ENCODE measurements around the gene LMO1.
A peak's percentile ranks its signal among the peaks of the same experiment; 100 is the strongest.

The LMO1 gene

DNA sequence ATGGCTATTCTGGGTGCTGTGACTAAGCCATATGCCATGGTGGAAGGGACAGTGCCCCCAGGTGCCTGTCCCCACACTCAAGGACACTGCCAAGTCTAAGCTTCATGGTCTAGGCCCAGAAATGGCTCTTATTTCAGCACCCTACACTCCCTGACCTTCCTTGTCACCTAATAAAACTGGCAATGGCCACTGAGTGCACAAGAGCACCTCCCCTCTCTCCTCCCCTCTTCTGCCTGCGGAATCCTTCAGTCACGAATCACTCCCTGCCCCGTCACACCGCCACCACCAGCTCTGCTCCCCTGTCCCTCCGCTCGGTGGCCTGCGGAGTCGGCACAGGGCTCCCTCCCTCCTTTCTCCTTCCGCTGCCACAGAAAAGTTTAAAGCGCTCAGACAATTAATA is 19.0 kb upstream of the LMO1 start:
- peaks cover 27% of the 10 kb centered on the region for H3K4me1 Mint-ChIP-seq
- no peak overlapping the region for H3K4me3 Mint-ChIP-seq
- no peak overlapping the region for H3K27ac Mint-ChIP-seq
- TF ChIP-seq, protein P1, sequence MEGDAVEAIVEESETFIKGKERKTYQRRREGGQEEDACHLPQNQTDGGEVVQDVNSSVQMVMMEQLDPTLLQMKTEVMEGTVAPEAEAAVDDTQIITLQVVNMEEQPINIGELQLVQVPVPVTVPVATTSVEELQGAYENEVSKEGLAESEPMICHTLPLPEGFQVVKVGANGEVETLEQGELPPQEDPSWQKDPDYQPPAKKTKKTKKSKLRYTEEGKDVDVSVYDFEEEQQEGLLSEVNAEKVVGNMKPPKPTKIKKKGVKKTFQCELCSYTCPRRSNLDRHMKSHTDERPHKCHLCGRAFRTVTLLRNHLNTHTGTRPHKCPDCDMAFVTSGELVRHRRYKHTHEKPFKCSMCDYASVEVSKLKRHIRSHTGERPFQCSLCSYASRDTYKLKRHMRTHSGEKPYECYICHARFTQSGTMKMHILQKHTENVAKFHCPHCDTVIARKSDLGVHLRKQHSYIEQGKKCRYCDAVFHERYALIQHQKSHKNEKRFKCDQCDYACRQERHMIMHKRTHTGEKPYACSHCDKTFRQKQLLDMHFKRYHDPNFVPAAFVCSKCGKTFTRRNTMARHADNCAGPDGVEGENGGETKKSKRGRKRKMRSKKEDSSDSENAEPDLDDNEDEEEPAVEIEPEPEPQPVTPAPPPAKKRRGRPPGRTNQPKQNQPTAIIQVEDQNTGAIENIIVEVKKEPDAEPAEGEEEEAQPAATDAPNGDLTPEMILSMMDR (IDR thresholded peaks at IDR 0.05): no peak
- DNase-seq: peak; percentile 56
- peaks cover 14% of the 10 kb centered on the region for H3K9me3 Mint-ChIP-seq
- peaks cover 21% of the 10 kb centered on the region for H3K27me3 Mint-ChIP-seq (ENCODE audit: low read depth, poor library complexity)
- H3K36me3 Mint-ChIP-seq (ENCODE audit: low read depth): no peaks in the 10 kb centered on the region

DNA sequence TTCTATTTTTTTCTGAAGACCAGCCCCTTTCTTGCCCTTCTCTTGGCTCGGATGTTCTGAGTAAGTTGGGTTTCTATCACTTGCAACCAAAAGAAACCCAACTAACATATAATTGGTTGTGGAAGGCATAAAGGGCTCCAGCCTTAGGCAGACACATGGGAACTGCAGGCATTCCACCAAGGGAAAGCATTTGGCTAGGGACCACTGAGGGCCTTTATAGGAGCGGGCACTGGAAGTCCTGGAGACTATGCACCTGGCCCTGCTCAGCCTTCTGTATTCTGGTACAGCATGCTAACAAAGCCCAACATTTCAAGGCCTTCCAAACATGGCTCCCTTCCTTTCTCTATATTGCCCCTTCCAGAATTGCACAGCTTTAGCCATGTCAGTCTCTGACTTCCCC is 17.6 kb upstream of the LMO1 start:
- no peak for DNase-seq
- H3K4me3 Mint-ChIP-seq: no peak overlapping the region
- no peaks in the 10 kb centered on the region for H3K36me3 Mint-ChIP-seq (ENCODE audit: low read depth)
- TF ChIP-seq, protein P1 (IDR thresholded peaks at IDR 0.05): no peak
- peaks cover 25% of the 10 kb centered on the region for H3K27me3 Mint-ChIP-seq (ENCODE audit: low read depth, poor library complexity)
- H3K4me1 Mint-ChIP-seq: peaks cover 18% of the 10 kb centered on the region
- H3K9me3 Mint-ChIP-seq: peaks cover 19% of the 10 kb centered on the region
- H3K27ac Mint-ChIP-seq: no peak overlapping the region

DNA sequence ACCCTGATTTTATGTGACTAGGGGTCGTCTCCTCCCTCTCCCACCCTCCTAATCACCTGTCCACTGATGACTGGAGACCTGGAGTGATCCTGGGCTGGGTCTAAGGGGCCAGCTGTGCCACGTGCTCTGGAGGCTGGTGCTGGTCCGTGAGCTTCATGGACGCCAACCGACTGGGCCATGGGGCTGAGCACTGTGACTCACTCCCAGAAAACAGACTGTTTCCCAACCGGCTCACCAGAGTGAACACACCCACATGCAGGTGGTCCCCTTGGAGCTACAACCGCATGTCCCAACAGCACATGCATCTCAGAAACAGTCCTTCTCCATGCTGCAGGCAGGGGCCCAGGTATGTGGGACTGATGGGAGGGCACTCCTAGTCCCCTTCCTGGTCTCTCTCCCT is 14.0 kb upstream of the LMO1 start:
- no peak overlapping the region for H3K27ac Mint-ChIP-seq
- peaks cover 35% of the 10 kb centered on the region for H3K27me3 Mint-ChIP-seq (ENCODE audit: low read depth, poor library complexity)

DNA sequence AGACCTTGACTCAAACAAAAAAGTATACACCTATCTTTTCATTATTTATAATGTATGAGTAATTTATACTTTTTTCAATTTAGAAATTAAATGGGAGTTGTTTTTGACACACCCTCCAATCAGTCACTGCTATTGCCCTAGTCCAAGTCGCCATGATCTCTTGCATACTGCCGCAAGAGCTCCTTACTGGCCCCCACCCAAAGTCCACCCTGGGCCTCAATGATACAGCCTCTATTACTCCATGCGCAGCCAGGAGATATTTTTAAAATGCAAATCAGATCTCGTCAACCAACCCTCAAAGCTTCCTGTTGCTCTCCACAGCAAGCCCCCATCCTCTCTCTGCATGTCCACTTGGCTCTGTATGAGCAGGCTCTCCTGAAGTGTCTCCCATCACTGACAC is 12.8 kb upstream of the LMO1 start:
- no peaks in the 10 kb centered on the region for H3K4me1 Mint-ChIP-seq
- H3K4me3 Mint-ChIP-seq: no peak overlapping the region
- peaks cover 47% of the 10 kb centered on the region for H3K27me3 Mint-ChIP-seq (ENCODE audit: low read depth, poor library complexity)
- no peak overlapping the region for H3K27ac Mint-ChIP-seq
- no peak for DNase-seq
- H3K36me3 Mint-ChIP-seq (ENCODE audit: low read depth): no peaks in the 10 kb centered on the region
- TF ChIP-seq, protein P1 (IDR thresholded peaks at IDR 0.05): no peak
- peaks cover 31% of the 10 kb centered on the region for H3K9me3 Mint-ChIP-seq

More for the DNA sequence above, 14.0 kb upstream of the LMO1 start:
- H3K36me3 Mint-ChIP-seq (ENCODE audit: low read depth): no peaks in the 10 kb centered on the region
- H3K9me3 Mint-ChIP-seq: peaks cover 31% of the 10 kb centered on the region
- no peak overlapping the region for H3K4me3 Mint-ChIP-seq
- TF ChIP-seq, protein P1 (IDR thresholded peaks at IDR 0.05): no peak
- H3K4me1 Mint-ChIP-seq: no peaks in the 10 kb centered on the region
- no peak for DNase-seq

DNA sequence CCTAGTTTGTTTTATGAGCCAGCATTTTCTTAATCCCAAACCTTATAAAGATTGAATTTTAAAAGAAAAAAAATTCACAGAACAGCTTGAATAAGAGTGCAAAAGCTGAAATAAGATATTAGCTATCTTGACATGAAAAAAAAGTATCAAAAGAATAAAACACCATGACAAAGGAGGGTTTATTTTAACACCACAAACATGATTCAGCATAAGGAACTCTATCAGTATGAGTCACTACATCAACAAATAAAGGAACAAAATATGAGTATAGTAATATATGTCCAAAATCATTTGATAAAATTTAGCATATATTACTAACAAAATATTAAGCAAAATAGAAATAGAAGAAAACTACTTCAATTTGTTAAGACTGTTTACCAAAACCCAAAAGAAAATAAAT is 9.6 kb upstream of the LMO1 start:
- DNase-seq: no peak
- Mint-ChIP-seq H3K27ac (no peak overlapping the region), H3K27me3 (ENCODE audit: low read depth, poor library complexity) (peaks cover 77% of the 10 kb centered on the region), H3K9me3 (peaks cover 17% of the 10 kb centered on the region), H3K4me1 (peaks cover 5% of the 10 kb centered on the region), H3K36me3 (ENCODE audit: low read depth) (no peaks in the 10 kb centered on the region), H3K4me3 (no peak overlapping the region)
- TF ChIP-seq, protein P1 (IDR thresholded peaks at IDR 0.05): no peak

DNA sequence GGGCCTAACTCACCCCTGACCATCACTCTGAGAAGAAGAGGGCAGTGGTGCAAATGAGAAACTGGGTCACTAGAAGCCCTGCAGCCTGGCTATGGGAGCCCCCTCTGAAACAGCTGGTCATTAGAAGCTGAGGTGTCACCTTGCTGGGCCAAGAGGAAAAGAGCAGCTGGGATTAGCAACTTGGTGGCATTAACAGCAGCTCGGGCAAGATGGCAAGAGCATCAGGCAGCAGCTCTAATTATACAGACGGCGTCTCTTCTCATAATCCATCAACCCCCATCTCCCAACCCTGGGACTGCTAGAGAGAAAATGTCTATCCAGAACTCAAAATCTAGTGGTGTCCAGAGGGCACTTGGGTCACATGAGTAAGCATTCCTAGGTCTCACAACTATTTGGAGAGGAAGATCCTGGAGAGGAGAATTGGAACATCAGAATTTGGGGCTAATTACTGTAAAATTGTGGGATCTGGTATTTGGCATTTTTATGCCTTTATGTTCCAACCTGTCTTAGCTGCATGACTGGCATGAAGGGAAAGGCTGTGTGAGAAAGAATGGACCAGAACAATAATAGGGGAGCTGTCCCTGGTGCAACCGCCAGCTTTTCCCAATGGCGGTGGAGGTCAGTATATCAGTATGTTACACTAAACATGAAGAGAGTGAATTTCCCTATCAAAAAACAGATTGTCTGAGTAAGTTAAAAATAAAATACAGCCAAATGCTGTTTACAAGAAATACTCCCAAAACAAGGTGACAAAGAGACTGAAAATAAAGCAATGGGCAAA is 7.6 kb upstream of the LMO1 start:
- no peaks in the 10 kb centered on the region for H3K36me3 Mint-ChIP-seq (ENCODE audit: low read depth)
- peaks cover 75% of the 10 kb centered on the region for H3K27me3 Mint-ChIP-seq (ENCODE audit: low read depth, poor library complexity)
- no peak overlapping the region for H3K4me3 Mint-ChIP-seq
- peaks cover 5% of the 10 kb centered on the region for H3K4me1 Mint-ChIP-seq
- no peak for DNase-seq
- no peak overlapping the region for H3K27ac Mint-ChIP-seq
- peaks cover 12% of the 10 kb centered on the region for H3K9me3 Mint-ChIP-seq
- TF ChIP-seq, protein P1 (IDR thresholded peaks at IDR 0.05): no peak
